GM12878 (cell line): ENCODE data around the gene ADAMTS2. TPM values are rescaled to one million over a fixed set of nuclear protein-coding genes. Genes with fewer than 3 reads are reported as not detected.

Experiments
- ATF3 ChIP-seq: IDR thresholded peaks from 2 replicates; pipeline ENCODE4 v1.6.1; 2011; ENCODE audit warnings: low read depth, mild to moderate bottlenecking, low read length, moderate library complexity, borderline replicate concordance; ENCODE audit errors: extremely low read depth
- MAX ChIP-seq: IDR thresholded peaks from 2 replicates; pipeline ENCODE4 v1.6.1; 2012; ENCODE audit warnings: low read depth, low read length, improper control_type of control experiment
- NFYA ChIP-seq: IDR thresholded peaks from 2 replicates; pipeline ENCODE4 v1.6.1; 2011; ENCODE audit warnings: low read depth, mild to moderate bottlenecking, low read length, improper control_type of control experiment, borderline replicate concordance
- RAD21 ChIP-seq: IDR thresholded peaks from 2 replicates; pipeline ENCODE4 v1.6.1; 2011; ENCODE audit warnings: mild to moderate bottlenecking, low read depth, low read length, moderate library complexity; ENCODE audit not compliant: insufficient read depth
- SREBF1 ChIP-seq: IDR thresholded peaks from 2 replicates; pipeline ENCODE4 v1.6.1; 2012; ENCODE audit warnings: mild to moderate bottlenecking, low read length
- ZBTB4 ChIP-seq: fragments of 450-650 bp; formaldehyde crosslinking; IDR thresholded peaks from 2 replicates; pipeline ENCODE4 v1.4.0; 2022; ENCODE audit warnings: mild to moderate bottlenecking, moderate library complexity
- polyA plus RNA-seq, 11 experiments: library from polyadenylated mRNA; depleted of rRNA in 4 of 11; unstranded in 6 of 11; stranded (reverse) in 5 of 11; fragments of >200 nt; fragmentation: Nextera tagmentation in 4 of 11; fragmentation: Illumina TruSeq in 1 of 11; extraction: Ambion mirVana in 4 of 11; extraction: Trizol in 1 of 11; gene quantifications; 1 replicate in 1 of 11; 2 replicates in 10 of 11; pipeline versions ENCODE4 v1.2.1 to v1.2.3, GENCODE V29; 2011 to 2016; ENCODE audit warnings: inconsistent platforms in 2 of 11, missing spikeins in 2 of 11, low read depth in 1 of 11
- total RNA-seq, 4 experiments: library from RNA; depleted of rRNA in 3 of 4; stranded (reverse); fragments of >200 nt in 3 of 4; fragmentation: Illumina TruSeq in 1 of 4; extraction: Trizol in 1 of 4; gene quantifications; 2 replicates each; pipeline versions ENCODE4 v1.2.1 to v1.2.3, GENCODE V29; 2013 to 2021

The ADAMTS2 gene
- total and polyA plus RNA-seq, 10 of the 15 experiments (the other 5 are each of a cell fraction or from before 2014, with no cell fraction given) = 0.03 to 0.05 TPM; not detected in 8

GRCh38 chr5:179263391-179264052, 81.7 kb downstream of the ADAMTS2 start (continued):
- TF ChIP-seq ZBTB4 (CRISPR knock-in tag) (no peak), ATF3 (no peak), RAD21 (no peak), NFYA (no peak), SREBF1 (no peak), MAX (no peak)
